Measurements from ENCODE around the gene LRRC27. TPM values are rescaled to one million over a fixed set of nuclear protein-coding genes. Genes with fewer than 3 reads are reported as not detected.

The LRRC27 gene
- total RNA-seq, 1 experiment from 2014 or later = 4.1 TPM

DNA sequence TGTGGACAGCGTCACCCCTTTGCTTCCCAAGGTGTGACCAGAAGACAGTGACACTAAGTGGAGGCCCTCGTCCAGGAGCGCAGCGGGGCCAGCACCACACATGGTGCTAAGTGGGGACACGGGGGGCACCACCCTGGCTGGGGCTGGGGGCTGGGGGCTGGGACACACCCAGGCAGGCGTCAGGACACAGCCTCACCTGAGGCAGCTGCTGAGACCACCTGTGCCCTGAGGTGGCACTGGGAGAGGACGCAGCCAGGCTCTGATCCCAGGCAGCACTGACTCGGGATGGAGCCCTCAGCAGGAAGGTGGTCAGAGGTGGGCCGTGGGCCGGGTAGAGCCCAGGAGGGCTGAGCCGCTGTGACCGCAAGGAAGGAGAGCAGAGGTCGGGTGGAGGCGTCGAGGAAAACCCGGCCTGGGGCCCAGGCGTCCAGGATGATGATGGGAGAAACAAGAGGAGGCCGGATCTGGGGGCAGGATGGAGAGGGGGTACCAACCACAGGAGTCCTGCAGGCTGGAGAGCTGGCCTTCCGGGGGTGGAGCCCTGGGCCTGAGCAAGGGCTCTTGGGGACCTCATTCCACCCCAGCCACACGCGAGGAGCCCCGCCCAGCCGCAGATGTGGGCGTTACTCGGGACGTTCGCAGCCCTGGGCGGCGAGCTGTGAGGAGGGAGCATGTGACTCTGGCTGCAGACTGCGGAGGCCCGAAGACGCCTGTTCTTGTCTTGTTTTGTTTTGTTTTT, 22.5 kb downstream of the LRRC27 start:
- ChIA-PET RAD21 (ENCODE audit: low non-redundant PET in 1 of 2, low total read pairs in 2 of 2, uncharacterized antibody in 2 of 2, unreplicated experiment in 2 of 2) (no interaction called here), POLR2A (no interaction called here), CTCF (interaction anchor here (0.9 kb wide), 1 partner anchor 39 kb away, joined by 3 read pairs; no protein-coding TSS in a partner anchor)
- Histone ChIP-seq H2AFZ (ENCODE audit: low read depth, low read length, poor library complexity, severe bottlenecking) (no peak overlapping the region), H3K4me1 (ENCODE audit: control insufficient read depth in 1 of 2, insufficient read depth in 2 of 2, low read length in 2 of 2) (no peaks in the 10 kb centered on the region), H4K20me1 (ENCODE audit: insufficient read depth) (no peaks in the 10 kb centered on the region), H3K4me2 (ENCODE audit: low read length) (no peak overlapping the region), H3K9ac (ENCODE audit: low read length) (no peak overlapping the region), H3K9me3 (ENCODE audit: control insufficient read depth in 1 of 2, insufficient read depth in 1 of 2, low read depth in 1 of 2, low read length in 2 of 2) (no peaks in the 10 kb centered on the region), H3K79me2 (ENCODE audit: insufficient read depth, low read length) (no peaks in the 10 kb centered on the region), H3K27ac (ENCODE audit: low read depth, low read length) (no peak overlapping the region), H3K9me2 (ENCODE audit: insufficient read depth) (no peaks in the 10 kb centered on the region), H3K4me3 (replicated peaks in 1 of 2; ENCODE audit: low read depth in 1 of 2, low read length in 2 of 2) (no peak overlapping the region), H3K36me3 (ENCODE audit: control insufficient read depth in 1 of 2, insufficient read depth in 2 of 2, low read length in 2 of 2) (no peaks in the 10 kb centered on the region), H3K27me3 (ENCODE audit: insufficient read depth, low read length) (no peaks in the 10 kb centered on the region)
- DNase-seq (ENCODE audit: low read depth, low spot score) = no peak
- no peak for ATAC-seq
- BruUV-seq (replicated peaks) = no TSS peak
- intact Hi-C loops (cut with micrococcal nuclease) = no loop called here
- TF ChIP-seq EZH2phosphoT487 (IDR thresholded peaks at IDR 0.05; ENCODE audit: borderline replicate concordance) (no peak), SRF (IDR thresholded peaks at IDR 0.05; ENCODE audit: low read depth) (no peak), EGR1 (IDR thresholded peaks at IDR 0.05; ENCODE audit: low read depth) (no peak), CEBPB (IDR thresholded peaks at IDR 0.05; ENCODE audit: low read depth) (no peak), EZH2 (IDR thresholded peaks at IDR 0.05) (no peak), ZFX (IDR thresholded peaks at IDR 0.05) (no peak), YY1 (IDR thresholded peaks at IDR 0.05; ENCODE audit: extremely low read depth, insufficient replicate concordance, low read depth, low read length) (no peak), TCF7L2 (IDR thresholded peaks at IDR 0.05; ENCODE audit: borderline replicate concordance, extremely low read depth, insufficient read depth, insufficient read length) (no peak), ZNF274 (IDR thresholded peaks at IDR 0.05; ENCODE audit: low read depth, low read length) (no peak), POLR2AphosphoS5 (IDR thresholded peaks at IDR 0.05; ENCODE audit: low read depth, low read length) (no peak), SP1 (IDR thresholded peaks at IDR 0.05; ENCODE audit: low read depth) (no peak), ELF1 (IDR thresholded peaks at IDR 0.05; ENCODE audit: borderline replicate concordance, low read depth) (no peak), RAD21 (IDR thresholded peaks at IDR 0.05; ENCODE audit: low read depth) (no peak)
- TF ChIP-seq, protein P1, sequence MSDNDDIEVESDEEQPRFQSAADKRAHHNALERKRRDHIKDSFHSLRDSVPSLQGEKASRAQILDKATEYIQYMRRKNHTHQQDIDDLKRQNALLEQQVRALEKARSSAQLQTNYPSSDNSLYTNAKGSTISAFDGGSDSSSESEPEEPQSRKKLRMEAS (IDR thresholded peaks at IDR 0.05) = no peak
